OCI-LY3 (cell line): Measurements from ENCODE around the gene CEP104.

ENCODE experiments used
- EZH2phosphoT487 ChIP-seq: fragments of 200-600 bp; shearing (Covaris generic); IDR thresholded peaks from 2 replicates; pipeline ENCODE4 v1.6.1; 2018; ENCODE audit warnings: antibody characterized with exemption, mixed run types, low read depth
- TF ChIP-seq, protein P1 (sequence below): fragments of 200-600, 300-600 bp; sonication (generic); IDR thresholded peaks from 2 replicates; pipeline ENCODE4 v1.5.1; 2014; ENCODE audit warnings: antibody characterized with exemption, low read length, low read depth

GRCh38 chr1:3831689-3832088, 25.3 kb downstream of the CEP104 start:
- TF ChIP-seq, protein P1, sequence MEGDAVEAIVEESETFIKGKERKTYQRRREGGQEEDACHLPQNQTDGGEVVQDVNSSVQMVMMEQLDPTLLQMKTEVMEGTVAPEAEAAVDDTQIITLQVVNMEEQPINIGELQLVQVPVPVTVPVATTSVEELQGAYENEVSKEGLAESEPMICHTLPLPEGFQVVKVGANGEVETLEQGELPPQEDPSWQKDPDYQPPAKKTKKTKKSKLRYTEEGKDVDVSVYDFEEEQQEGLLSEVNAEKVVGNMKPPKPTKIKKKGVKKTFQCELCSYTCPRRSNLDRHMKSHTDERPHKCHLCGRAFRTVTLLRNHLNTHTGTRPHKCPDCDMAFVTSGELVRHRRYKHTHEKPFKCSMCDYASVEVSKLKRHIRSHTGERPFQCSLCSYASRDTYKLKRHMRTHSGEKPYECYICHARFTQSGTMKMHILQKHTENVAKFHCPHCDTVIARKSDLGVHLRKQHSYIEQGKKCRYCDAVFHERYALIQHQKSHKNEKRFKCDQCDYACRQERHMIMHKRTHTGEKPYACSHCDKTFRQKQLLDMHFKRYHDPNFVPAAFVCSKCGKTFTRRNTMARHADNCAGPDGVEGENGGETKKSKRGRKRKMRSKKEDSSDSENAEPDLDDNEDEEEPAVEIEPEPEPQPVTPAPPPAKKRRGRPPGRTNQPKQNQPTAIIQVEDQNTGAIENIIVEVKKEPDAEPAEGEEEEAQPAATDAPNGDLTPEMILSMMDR, result no peak
- TF ChIP-seq EZH2phosphoT487, result no peak
